HepG2 (cell line): ENCODE results near the gene NABP2. TPM values are rescaled to one million over a fixed set of nuclear protein-coding genes. Genes with fewer than 3 reads are reported as not detected.
"Not testable (repeated sequence)": the region's sequence is repeated elsewhere in the genome, so short reads cannot be mapped to it uniquely, and the experiment has no call there.

Source experiments
- ATAC-seq: fragments of 200-7000 bp; cut with Tn5 transposase; 3 replicates; pipeline ENCODE4 v1.9.1; 2020; ENCODE audit warnings: mild to moderate bottlenecking, moderate library complexity
- BruUV-seq: library from RNA; stranded (reverse); fragments of 400-500 nt; replicated peaks from 2 replicates; lab custom pipeline; 2021; lab: Mats Ljungman, UMichigan
- CTCF ChIA-PET: fragments of 300-600 bp; formaldehyde crosslinking; extraction: SDS; loops from one replicate; lab custom pipeline; 2021; ENCODE audit warnings: low total read pairs, inconsistent platforms, low intra/inter-chr PET ratio; lab: Yijun Ruan, JAX
- POLR2A ChIA-PET: fragments of 350-600 bp; sonication (Branson Sonifier 250); formaldehyde crosslinking; loops from one replicate; lab custom pipeline; 2020; ENCODE audit warnings: antibody characterized with exemption, inconsistent platforms; lab: Yijun Ruan, JAX
- DNase-seq: peaks from one replicate; pipeline ENCODE4 v3.0.0-alpha.2; 2015; ENCODE audit warnings: low spot score
- FAIRE-seq: peaks from 3 replicates; lab custom pipeline; 2011; peaks lifted over from hg19 to GRCh38; lab: Jason Lieb, UNC
- H2AFZ ChIP-seq: one replicate; pipeline ENCODE4 v1.6.1; 2011; ENCODE audit warnings: low read length, inconsistent platforms
- H3K27ac ChIP-seq: fragments of 300-600 bp; 3 replicates; pipeline ENCODE4 v1.8.0; 2011; ENCODE audit warnings: mixed run types, mild to moderate bottlenecking, mixed read lengths, low read length, inconsistent platforms; ENCODE audit not compliant: insufficient read depth; ENCODE audit errors: extremely low read length
- H3K27me3 ChIP-seq, 2 experiments: fragments of 200-600 bp in 1 of 2; 2 replicates in 1 of 2; 3 replicates in 1 of 2; pipeline versions ENCODE4 v1.6.0 to v1.8.0; 2011; ENCODE audit warnings: low read length in 2 of 2, mild to moderate bottlenecking in 2 of 2, moderate library complexity in 2 of 2, inconsistent platforms in 1 of 2; ENCODE audit not compliant: insufficient read depth in 2 of 2, control insufficient read depth in 1 of 2
- H3K36me3 ChIP-seq, 2 experiments: fragments of 200-600 bp in 1 of 2; replicated peaks in 1 of 2; 2 replicates in 1 of 2; 3 replicates in 1 of 2; pipeline versions ENCODE4 v1.5.1 to v1.8.0; 2011; ENCODE audit warnings: low read length in 2 of 2, inconsistent platforms in 1 of 2; ENCODE audit not compliant: insufficient read depth in 2 of 2, control insufficient read depth in 1 of 2
- H3K4me1 ChIP-seq: 2 replicates; pipeline ENCODE4 v1.5.1; 2012; ENCODE audit warnings: low read length, inconsistent platforms; ENCODE audit not compliant: insufficient read depth
- H3K4me2 ChIP-seq: 2 replicates; pipeline ENCODE4 v1.6.0; 2011; ENCODE audit warnings: low read depth, low read length, inconsistent platforms
- H3K4me3 ChIP-seq, 3 experiments: fragments of 200-600 bp in 1 of 3; sonication (generic), shearing (Covaris generic) in 1 of 3; replicated peaks in 1 of 3; 2 replicates each; pipeline ENCODE4 v1.5.1; 2011 to 2016; ENCODE audit warnings: low read length in 3 of 3, inconsistent platforms in 2 of 3, low read depth in 2 of 3, mild to moderate bottlenecking in 2 of 3, control low read depth in 1 of 3, mixed read lengths in 1 of 3; ENCODE audit not compliant: insufficient read depth in 1 of 3
- H3K79me2 ChIP-seq: one replicate; pipeline ENCODE4 v1.6.1; 2011; ENCODE audit warnings: low read length, inconsistent platforms; ENCODE audit not compliant: insufficient read depth
- H3K9ac ChIP-seq: 2 replicates; pipeline ENCODE4 v1.6.0; 2011; ENCODE audit warnings: mild to moderate bottlenecking, low read depth, low read length, inconsistent platforms; ENCODE audit not compliant: insufficient read depth
- H3K9me3 ChIP-seq: 2 replicates; pipeline ENCODE4 v1.5.1; 2012; ENCODE audit warnings: mild to moderate bottlenecking, low read length
- H4K20me1 ChIP-seq: 2 replicates; pipeline ENCODE4 v1.6.0; 2011; ENCODE audit warnings: inconsistent platforms, mild to moderate bottlenecking, low read length, moderate library complexity; ENCODE audit not compliant: insufficient read depth
- POLR2G ChIP-seq: fragments of 200-400 bp; formaldehyde crosslinking; IDR thresholded peaks from 2 replicates; pipeline ENCODE4 v1.6.1; 2018; ENCODE audit warnings: mild to moderate bottlenecking, low read depth, low read length, moderate library complexity
- ZNF572 ChIP-seq: sonication (generic); formaldehyde crosslinking; IDR thresholded peaks from 2 replicates; pipeline ENCODE4 v1.5.1; 2020; ENCODE audit warnings: mild to moderate bottlenecking, missing genetic modification reagents
- WGBS: methylation state at CpG from one replicate; pipeline ENCODE4 v1.1.6; 2017; ENCODE audit warnings: low lambda C conversion rate; 5-methylcytosine and 5-hydroxymethylcytosine counted together
- in situ Hi-C: cut with HindIII; loops from 2 replicates; pipeline ENCODE4 v1.10.0; 2017; ENCODE audit warnings: low pct_unique_long_range_greater_than_20kb; ENCODE audit not compliant: extremely low pct_ligation_motif_present
- intact Hi-C: fragments of 100-400 bp; cut with micrococcal nuclease; formaldehyde crosslinking; loops from one replicate; pipeline ENCODE4 v1.10.0; 2022; ENCODE audit not compliant: unreplicated experiment
- polyA plus RNA-seq, 8 experiments: library from polyadenylated mRNA; depleted of rRNA in 3 of 8; stranded (reverse) in 7 of 8; unstranded in 1 of 8; fragments of >200 nt; fragmentation: Illumina TruSeq in 4 of 8; extraction: Trizol in 4 of 8; gene quantifications; 2 replicates each; pipeline versions ENCODE4 v1.2.1 to v1.2.3, GENCODE V29; 2011 to 2016; ENCODE audit warnings: low read depth in 4 of 8, missing spikeins in 1 of 8, mixed read lengths in 1 of 8; ENCODE audit not compliant: insufficient read depth in 1 of 8
- total RNA-seq, 5 experiments: library from RNA; depleted of rRNA; stranded (reverse); fragments of >200 nt; fragmentation: Illumina TruSeq; extraction: Trizol; gene quantifications; 2 replicates each; pipeline ENCODE4 v1.2.3, GENCODE V29; 2016; ENCODE audit warnings: low read depth in 1 of 5
- TF ChIP-seq, protein P1 (sequence below): IDR thresholded peaks from 2 replicates; pipeline ENCODE4 v1.6.1; 2016; ENCODE audit warnings: mild to moderate bottlenecking
- TF ChIP-seq, protein P2 (sequence below): sonication (generic); formaldehyde crosslinking; IDR thresholded peaks from 2 replicates; pipeline ENCODE4 v1.5.0; 2020; ENCODE audit warnings: mild to moderate bottlenecking, missing genetic modification reagents, moderate library complexity

NABP2 gene
- total and polyA plus RNA-seq, 2 of the 13 experiments (the other 11 are each of a cell fraction or from before 2014, with no cell fraction given), result 33.2 to 35.5 TPM

DNA sequence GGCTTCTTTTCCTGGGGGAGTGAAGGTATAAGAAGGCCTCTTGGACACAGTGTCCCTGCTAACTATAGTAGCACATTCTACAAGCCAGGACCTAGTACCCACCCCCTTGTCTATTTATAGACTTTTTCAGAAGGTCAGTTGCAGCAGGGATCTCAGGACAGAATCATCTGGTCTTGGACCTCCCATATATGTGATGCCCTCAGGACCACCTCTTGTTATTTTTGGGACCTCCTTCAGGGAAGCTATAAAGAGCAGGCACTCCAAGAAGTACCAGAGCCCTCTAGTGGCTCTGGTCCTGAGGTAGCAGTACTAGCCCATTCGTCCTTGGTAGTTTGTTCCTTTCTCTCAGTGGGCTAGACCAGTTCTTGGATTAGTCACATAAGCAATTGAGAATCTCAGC is 46.9 kb downstream of the NABP2 start (continued):
- TF ChIP-seq, protein P1, sequence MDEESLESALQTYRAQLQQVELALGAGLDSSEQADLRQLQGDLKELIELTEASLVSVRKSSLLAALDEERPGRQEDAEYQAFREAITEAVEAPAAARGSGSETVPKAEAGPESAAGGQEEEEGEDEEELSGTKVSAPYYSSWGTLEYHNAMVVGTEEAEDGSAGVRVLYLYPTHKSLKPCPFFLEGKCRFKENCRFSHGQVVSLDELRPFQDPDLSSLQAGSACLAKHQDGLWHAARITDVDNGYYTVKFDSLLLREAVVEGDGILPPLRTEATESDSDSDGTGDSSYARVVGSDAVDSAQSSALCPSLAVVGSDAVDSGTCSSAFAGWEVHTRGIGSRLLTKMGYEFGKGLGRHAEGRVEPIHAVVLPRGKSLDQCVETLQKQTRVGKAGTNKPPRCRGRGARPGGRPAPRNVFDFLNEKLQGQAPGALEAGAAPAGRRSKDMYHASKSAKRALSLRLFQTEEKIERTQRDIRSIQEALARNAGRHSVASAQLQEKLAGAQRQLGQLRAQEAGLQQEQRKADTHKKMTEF (CRISPR knock-in tag), result no peak
- TF ChIP-seq ZNF572 (CRISPR knock-in tag), result no peak
- TF ChIP-seq, protein P2, sequence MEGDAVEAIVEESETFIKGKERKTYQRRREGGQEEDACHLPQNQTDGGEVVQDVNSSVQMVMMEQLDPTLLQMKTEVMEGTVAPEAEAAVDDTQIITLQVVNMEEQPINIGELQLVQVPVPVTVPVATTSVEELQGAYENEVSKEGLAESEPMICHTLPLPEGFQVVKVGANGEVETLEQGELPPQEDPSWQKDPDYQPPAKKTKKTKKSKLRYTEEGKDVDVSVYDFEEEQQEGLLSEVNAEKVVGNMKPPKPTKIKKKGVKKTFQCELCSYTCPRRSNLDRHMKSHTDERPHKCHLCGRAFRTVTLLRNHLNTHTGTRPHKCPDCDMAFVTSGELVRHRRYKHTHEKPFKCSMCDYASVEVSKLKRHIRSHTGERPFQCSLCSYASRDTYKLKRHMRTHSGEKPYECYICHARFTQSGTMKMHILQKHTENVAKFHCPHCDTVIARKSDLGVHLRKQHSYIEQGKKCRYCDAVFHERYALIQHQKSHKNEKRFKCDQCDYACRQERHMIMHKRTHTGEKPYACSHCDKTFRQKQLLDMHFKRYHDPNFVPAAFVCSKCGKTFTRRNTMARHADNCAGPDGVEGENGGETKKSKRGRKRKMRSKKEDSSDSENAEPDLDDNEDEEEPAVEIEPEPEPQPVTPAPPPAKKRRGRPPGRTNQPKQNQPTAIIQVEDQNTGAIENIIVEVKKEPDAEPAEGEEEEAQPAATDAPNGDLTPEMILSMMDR (CRISPR knock-in tag), result peak; percentile 62
- TF ChIP-seq, all 625 proteins: peak for 3

DNA sequence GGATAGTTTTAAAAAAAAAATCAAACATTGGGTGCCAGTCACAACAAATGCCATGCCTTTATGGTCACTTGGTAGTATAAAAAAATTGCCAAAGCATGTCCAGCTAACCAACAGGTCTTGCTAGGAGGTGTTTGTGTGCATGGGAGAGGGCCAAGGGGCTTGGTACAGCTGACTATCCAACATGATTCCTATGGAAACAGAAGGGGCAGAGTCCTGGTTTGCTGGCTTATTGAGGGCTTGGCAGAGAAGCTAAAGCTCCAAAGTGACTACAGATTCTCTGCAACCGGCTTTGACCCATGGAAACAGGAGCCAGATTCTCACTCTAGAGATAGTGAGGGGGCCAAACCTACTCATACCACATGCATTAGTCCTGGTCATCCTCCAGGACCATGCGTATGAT is 48.3 kb downstream of the NABP2 start:
- not testable (repeated sequence) for ATAC-seq, H3K4me3 ChIP-seq, BruUV-seq

More for the DNA sequence above, 48.3 kb downstream of the NABP2 start:
- H3K27ac ChIP-seq, H3K9ac ChIP-seq, H3K4me2 ChIP-seq, H2AFZ ChIP-seq, FAIRE-seq, DNase-seq, H3K9me3 ChIP-seq, H3K79me2 ChIP-seq, H3K27me3 ChIP-seq, in situ Hi-C loops, intact Hi-C loops, CTCF ChIA-PET, H4K20me1 ChIP-seq, H3K4me1 ChIP-seq: not testable (repeated sequence)
- 94% methylated on average over 2 of the region's 2 CpGs for WGBS
- H3K36me3 ChIP-seq, result peaks cover 26 to 50% of the 10 kb centered on the region in 2 experiments; a peak in 4 of 5 replicates
- peak; percentile 31; the same call in 1 of the 2 replicates for TF ChIP-seq POLR2G
- POLR2A ChIA-PET, result interaction anchor here (1.3 kb wide), 1 partner anchor 51 kb away, joined by 3 read pairs; the partner anchor contains the start of gene RNF41
